GM21528 (cell line): ENCODE measurements around the gene ITPK1.

Experiments
- ATAC-seq: cut with Tn5 transposase; IDR thresholded peaks from one replicate; pipeline ENCODE4 v1.9.1; 2021; ENCODE audit warnings: mild to moderate bottlenecking, moderate library complexity; ENCODE audit not compliant: unreplicated experiment, low FRiP score

ITPK1 gene

DNA sequence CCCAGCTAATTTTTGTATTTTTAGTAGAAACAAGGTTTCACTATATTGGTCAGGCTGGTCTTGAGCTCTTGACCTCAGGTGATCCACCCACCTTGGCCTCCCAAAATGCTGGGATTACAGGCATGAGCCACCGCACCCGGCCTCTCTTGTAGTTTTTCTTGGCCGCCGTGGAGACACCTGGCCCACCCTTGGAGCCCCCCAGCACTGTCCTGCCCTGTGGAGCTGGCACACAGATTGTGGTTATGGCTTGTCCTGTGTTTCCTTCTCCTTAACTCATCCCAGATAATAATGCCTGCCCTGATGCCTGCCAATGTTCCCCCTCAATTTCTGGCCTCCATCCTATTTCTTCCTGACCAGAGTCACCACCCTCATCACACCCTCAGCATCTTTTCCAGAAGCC is 134.9 kb downstream of the ITPK1 start:
- no peak for ATAC-seq

DNA sequence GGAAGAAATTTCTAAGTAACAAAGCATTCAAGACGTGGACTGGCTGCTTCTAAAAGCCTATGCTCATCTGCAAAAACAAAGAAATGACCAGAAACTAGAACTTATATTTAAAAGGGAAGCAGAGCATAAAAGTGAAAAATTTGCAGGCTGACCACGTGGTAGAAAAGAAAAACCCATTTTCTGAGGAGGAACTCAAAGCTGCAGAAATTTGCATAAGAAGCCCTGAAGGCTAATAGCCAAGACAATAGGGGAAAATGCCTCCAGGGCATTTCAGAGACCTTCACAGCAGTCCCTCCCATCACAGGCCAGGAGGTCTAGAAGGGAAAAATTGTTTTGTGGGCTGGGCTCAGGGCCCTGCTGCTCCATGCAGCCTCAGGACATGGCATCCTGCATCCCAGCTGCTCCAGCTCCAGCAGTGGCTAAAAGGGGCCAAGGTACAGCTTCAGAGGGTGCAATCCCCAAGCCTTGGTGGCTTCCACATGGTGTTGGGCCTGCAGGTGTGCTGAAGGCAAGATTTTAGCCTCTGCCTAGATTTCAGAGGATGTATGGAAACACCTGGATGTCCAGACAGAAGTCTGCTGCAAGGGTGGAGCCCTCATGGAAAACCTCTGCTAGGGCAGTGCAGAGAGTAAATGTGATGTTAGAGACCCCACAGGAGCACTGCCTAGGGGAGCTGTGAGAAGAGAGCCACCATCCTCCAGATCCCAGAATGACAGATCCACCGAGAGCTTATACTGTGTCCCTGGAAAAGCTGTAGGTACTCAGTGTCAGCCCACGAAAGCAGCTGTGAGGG is 137.3 kb downstream of the ITPK1 start:
- no peak for ATAC-seq

DNA sequence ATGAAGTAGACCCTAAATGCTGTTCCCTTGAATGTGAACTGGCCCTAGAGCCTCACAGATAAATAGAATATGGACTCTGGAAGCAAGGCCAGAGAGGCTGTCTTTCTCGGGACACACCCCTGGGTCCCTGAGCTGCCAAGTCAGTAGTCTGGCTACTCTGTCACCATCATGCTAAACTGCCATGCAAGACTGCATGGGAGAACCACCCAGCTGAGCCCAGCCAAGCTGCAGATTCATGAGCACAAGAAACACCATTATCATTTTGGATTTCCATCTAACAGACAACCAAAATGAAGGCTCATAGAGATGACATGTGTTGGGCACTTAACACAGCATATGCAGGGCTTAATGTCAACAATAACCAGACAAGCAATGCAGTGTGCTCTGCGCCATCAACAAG is 139.5 kb downstream of the ITPK1 start:
- ATAC-seq, result no peak

DNA sequence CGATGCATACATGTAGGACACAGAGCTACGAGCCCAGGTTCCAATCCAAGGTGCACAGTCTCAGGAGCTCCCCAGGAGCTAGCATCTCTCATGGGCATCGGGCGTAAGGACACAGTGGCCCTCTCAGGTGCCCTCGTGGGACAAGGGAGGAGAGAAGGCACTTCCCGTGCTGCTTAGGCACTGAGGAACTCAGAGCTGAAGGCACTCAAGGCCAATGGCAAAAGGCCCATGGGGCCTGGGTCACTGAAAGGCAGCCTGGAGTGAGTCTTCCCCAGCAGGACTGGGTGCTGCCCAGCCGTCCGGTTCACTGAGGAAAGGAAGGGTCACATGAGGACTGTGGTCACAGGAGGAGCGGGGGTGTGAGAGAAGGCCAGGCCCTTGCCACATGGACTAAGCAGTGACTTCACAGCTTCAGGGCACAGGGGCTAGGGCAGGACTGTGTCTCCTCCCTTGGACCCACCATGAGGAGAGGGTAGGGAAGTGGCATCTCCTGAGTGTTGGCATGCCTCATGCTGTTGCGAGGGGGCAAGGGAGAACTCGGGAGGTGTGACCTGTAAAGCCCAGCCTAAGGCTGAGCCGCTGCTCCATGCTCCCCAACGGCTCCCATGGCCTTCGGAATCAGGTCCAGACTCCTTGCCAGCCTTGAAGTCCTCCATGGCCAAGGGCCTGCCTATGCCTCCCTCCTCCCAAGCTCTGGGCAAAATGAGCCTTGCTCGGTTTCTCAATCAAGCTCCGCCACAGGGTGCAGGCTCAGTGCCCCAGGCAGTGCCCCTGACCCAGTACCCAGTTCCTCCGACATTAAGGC is 141.0 kb downstream of the ITPK1 start:
- no peak for ATAC-seq

DNA sequence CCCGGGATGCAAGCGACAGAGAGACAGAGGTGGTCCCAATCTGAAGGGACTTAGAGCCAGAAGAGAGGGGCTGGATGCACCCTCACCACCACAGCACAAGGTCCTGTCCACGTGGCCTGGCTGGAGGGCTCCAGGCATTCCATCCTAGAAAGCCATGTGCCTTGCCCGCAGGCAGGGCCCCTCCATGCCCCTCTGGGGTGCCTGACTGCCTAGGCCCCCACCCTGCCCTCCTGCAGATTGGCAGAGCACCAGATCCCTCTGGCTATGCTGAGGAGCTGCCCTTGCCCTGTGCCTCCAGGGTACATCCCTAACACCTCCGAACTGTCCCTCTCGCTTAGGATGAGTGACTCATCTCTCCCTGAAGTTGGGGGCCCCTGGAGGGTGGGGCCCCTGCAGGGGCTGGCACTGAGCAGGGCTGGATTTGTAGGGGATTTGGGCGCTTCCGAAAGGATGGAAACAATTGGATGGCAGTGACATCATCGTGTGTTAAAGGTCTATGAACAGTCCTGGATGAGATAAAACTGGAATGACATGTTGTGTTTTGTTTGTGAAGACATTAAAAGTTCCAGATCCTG is 141.8 kb downstream of the ITPK1 start:
- ATAC-seq, result no peak

DNA sequence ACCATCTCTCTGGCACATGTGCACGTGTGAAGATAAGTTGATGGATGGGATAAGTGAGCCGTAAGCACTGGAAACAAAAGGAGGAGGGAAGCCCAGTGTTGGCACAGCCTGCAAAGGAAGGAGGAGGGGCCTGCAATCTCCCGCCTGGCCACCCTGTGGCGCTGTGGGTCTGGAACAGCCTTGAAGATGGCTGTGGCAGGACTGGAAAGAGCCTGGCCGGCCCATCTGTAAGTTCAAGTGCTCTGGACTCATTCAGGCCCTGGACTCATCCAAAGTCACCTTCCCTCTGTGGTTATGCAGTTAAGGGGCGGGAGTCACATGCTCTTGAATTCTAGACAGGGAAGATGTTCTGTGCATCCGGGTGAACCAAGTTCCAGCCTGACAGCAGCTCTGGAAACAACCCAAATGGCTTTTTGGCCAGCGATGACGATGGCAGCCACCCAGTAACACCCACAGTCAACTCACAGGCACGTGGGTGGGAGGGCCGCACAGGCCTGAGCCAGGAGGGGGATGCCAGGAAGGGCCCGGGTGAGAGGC is 142.4 kb downstream of the ITPK1 start:
- no peak for ATAC-seq

DNA sequence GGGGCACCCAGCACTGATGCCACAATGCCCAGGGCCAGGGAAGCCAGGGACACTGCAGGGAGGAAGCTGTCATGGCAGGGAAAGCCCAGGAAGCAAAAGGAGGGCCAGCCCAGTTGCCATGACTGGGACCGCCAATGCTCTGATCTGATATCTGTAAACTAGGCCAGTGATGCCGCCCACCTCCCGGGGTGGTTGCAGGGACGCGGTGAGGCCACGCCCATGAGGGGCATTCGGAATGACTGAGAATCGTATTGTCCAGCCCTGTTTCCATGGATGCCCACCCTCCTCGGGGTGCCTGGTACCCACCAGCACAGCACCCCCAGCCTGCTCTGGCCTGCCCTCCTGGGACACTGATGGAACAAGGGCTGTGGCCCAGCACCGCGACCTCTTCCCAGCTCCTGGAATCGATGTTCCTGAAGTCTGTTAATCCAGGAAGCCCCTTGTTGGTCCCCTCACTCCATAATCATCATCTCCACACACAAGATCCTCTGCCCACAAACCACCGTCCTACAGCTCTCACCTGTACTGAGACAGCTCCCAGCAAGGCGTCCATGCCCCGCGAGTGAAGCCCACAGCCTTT is 144.0 kb downstream of the ITPK1 start:
- ATAC-seq, result no peak

DNA sequence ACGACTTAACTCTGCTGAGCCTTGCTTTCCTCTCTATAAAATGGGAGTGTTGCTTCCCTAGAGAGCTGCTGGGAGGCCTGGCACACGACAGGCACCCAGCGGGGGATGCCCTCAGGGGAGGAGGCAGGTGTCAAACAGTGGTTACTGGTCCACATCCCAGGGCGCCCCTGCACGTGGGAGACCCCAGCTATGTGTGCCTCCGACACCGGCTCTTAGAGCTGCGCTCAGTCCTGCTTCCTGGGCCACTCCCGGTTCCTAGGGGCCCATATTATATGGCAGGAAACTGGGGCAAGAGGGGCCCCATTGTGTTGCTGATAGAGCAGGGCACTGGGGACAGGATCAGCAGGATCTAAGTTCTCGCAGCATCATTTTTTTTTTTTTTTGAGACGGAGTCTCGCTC is 145.5 kb downstream of the ITPK1 start:
- no peak for ATAC-seq

DNA sequence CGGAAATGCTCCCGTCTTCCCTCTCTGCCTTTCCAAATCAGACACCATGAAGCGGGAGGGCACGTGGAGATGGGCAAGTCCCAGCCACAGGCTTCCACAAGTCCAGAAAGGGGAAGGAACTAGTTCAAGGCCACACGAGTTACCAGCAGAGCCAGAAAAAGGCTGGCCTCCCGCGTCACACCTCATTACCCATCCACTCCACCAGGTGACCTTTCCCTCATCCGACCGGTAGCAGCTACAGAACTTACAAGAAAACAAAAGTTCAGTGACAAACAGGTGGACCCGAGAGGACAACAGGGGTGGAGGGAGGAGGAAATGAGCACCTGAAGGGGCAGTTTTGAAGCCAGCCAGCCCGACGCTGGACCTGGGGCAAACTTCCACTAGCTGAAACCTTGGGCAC is 145.9 kb downstream of the ITPK1 start:
- ATAC-seq, result no peak

DNA sequence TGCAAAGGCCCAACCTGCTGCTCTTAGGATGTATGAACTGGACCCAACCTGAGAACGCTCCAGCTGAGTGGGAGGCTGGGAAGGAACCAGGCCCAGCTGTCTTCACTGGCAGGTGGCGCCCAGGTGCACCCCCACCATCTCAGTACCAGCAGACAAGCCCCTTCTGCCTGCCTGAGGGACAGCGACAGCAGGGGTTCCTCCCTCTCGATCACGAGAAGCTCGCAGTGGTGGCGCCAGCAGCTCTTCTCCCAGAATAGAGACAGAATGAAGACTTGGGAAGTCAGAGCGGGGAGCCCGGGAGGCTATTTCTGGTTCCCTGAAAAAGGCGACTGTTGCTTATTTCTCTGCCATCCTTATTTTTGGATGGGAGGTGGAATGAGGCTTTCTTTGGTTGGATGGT is 146.3 kb downstream of the ITPK1 start:
- no peak for ATAC-seq

DNA sequence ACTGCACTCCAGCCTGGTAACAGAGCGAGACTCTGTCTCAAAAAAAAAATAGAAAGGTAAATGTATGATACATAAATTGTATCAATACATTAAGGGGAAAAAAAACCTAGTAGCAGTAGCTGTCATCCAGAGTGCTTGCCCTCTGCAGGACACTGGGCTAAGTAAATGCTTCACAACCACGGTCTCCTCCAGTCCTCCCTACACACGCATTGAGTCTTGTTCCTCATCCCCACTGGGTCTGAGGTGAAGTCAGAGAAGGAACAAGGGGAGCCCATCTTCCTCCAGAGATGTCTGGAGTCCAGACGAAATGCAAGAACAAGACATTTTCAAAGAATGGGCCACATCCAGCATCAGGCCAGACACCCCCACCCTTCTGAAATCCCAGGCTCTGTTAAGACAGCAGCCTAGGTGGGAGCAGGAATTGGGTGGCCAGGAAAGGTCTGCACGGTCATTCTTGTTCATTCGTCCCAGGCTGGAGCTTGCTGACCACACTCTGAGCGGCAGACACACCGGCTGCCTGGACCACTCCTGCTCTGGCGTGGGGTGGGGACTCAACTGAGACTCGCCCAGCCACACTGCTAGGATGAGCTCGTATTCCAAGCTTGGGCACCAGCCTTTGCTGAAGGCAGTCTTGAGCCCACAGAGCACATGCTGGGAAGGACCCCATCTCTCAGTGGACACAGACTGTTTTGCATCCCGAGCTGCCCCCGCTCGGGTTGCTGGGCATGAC is 147.3 kb downstream of the ITPK1 start:
- ATAC-seq, result no peak

DNA sequence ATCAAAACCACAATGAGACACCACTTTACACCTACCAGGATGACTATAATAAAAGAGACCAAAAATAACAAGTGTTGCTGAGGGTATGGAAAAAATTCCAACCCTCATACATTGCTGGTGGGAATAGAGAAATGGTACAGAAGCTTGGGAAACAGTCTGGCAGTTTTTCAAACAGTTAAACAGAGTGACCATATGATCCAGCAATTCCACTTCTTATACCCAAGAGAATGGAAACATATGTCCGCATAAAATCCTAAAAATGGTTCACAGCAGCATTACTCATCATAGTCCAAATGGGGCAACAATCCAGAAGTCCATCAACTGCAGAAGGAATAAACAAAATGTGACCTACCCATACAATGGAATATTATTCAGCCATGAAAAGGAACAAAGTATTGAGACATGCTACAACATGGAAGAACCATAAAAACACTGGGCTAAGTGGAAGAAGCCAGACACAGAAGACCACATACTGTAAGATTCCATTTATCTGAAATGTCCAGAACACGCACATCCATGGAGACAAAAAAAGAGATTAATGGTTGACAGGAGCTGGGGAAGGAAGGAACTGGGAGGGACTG is 148.3 kb downstream of the ITPK1 start:
- no peak for ATAC-seq

DNA sequence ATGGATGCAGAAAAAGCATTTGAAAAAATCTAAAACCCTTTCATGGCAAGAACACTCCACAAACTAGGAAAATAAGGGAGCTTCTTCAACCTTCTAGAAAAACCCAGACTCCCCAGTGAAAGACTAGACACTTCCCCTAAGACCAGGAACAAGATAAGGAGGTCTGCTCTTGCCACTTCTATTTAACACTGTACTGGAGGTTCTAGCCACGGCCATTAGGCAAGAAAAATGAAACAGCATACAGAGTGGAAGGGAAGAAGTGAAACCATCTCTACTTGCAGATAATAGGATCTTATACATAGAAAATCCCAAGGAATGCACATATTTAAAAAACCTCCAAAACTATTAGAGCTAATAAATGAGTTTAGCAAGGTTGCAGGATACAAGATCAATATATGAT is 150.4 kb downstream of the ITPK1 start:
- no peak for ATAC-seq

DNA sequence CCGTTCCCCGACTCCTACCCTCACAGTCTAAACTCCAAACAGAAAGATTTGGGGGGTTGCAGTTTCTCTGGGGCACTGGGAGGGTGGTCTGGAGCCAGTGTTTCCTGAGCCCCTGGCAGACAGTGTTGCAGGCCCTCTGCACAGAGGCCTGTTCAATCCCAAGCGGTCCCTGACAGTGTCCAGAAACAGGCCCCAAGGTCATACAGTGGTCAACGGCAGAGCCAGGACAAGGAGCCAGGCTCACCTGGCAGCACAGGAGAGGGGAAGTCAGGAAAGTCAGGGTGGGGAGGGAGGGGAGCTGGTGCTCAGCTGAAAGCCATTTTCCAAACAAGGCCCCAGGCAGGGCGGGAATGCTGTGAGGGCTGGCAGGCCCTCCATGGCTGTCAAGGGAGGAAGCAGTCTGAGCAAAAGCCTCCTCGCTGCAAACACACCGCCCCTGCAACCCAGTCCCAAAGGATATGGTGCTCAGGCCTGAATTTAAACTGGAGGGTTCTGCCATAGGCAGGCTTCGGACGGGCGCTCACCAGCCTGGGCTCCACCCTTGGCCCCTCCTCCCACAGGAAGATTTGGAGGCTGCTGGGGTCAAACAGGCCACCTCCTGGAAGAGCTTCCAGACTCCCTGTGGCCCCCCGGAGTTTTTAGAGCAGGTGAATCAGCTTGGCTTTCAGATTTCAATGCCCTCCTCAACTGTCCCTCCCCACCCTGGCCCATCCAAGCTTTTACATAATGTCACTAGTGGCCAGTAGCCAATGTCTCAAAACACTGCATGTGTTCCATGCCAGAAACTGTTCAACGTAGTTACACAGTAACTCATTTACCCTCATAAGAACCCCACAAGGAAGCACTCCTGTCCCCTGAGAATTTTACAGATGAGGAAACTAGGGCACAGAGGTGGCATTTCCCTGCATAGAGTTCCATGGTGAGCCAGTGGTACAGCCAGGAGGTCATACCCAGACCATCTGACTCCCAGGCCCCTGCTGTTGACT is 151.3 kb downstream of the ITPK1 start:
- no peak for ATAC-seq

DNA sequence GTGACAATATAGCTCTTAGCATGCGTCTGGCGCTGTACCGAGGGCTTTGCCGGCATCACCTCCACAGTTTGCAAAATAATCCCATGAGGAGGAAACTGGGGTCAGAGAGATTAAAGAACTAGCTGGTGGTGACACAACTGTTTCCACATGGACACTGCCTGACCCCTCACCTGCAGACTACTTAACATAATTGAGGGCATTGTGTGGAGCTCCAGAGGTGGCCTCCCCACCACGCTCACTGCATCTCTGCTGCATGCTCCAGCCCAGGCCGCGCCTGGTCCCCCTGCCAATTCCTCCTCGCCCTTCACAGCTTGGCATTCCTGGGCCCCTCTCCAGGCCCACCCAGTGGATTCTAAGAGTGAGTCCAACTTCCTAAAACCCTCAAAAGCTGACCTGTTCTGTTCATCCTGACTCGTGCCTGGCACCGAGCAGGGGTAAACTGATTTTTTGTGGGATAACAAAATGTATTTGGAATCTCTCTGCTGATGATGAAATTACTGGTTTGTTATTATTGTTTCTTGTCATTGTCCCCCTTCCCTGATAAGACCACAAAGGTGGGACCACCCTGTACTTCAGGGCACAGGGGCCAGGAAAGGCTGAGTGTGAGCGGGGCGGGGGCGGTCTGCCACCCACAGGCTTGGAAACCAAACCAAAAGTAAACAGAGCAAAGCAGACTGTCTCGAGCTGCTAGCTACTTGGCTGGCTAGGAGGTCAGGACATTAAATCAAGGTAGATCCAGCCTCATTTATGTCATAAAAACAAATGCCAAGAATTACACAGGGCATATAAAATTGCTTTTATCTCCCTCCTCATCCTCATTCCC is 152.2 kb downstream of the ITPK1 start:
- ATAC-seq, result no peak

DNA sequence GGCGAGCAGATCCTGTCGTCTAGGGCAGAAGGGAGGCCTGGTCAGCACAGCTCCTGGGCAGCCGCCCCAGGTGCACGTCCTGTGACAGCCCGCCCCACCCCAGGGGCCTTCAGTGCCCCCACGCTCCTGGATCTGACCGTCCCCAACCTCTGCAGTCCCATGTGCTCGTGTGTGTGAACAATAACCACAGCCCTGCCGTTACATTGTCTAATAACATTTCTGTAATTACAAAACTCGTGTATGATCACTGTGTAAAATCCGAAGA is 153.0 kb downstream of the ITPK1 start:
- ATAC-seq, result no peak

DNA sequence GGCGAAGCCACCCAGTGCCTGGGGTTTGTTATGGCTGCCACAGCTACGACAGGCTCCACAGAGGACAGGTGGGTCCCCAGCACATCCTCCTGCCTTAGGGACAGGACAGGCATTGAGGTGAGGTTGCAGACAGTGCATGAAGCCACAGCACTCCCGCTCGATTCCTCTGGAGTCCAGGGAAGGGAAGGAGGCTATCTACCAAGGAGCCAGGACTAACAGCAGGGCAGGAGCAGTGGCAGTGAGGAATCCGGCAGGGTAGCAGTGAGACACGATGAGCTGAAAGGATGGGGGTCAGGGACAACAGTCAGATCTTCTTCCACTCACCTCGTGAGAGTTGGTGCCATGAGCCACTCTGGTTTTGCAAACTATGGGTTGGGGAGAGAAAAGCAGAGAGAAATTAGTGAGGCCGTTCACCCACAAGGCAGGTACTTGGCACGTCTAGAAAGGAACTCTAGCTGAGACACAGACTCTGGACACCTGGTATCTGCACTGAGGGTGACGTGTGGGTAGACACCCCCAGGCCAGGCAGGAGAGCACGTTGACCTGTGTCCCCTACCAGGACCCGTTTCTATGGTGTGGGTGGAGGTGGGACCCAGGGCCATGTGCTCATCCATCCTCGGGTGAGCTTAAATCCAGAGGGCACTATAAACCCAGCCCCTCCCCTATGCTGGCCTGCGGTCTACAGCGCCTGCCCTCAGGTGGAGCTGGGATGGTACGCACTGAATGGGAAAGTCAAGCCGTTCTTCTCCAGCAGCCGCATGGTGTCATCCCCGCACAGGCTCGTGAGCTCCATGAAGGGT is 153.5 kb downstream of the ITPK1 start:
- ATAC-seq, result no peak

DNA sequence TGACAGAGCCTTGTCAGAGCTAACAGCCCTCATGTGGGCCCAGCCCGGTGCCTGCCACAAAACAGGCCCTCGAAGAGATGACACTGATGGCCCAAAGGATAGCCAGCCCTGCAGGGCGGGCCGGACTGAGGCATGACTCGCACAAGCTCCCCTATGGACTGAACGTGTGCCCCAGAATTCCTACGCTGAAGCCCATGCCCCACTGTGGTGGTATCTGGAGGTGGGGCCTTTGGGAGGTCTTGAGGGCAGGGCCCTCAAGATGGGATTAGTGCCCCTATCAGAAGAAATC is 154.2 kb downstream of the ITPK1 start:
- no peak for ATAC-seq
